Fibroblast of skin of left biceps (primary cell): Measurements from ENCODE around the gene PPIL6.

Experiments
- DNase-seq, 2 experiments: peaks; one replicate each; pipeline ENCODE4 v3.0.0-alpha.2; 2013; ENCODE audit warnings: low read depth in 2 of 2

Gene PPIL6

GRCh38 chr6:109449064-109449794 is 8.8 kb upstream of the PPIL6 start:
- no peak for DNase-seq

- DNase-seq = no peak
Observed at GRCh38 chr6:109448615-109449014, 8.2 kb upstream of the PPIL6 start.

- DNase-seq = no peak
Observed at GRCh38 chr6:109447878-109448555, 7.6 kb upstream of the PPIL6 start.

- no peak for DNase-seq
Observed at GRCh38 chr6:109447087-109447486, 6.7 kb upstream of the PPIL6 start.

GRCh38 chr6:109446541-109446940 is 6.1 kb upstream of the PPIL6 start:
- DNase-seq = no peak

GRCh38 chr6:109446072-109446471 is 5.6 kb upstream of the PPIL6 start:
- DNase-seq = no peak

- DNase-seq = no peak
Observed at GRCh38 chr6:109445382-109445781, 5.0 kb upstream of the PPIL6 start.

GRCh38 chr6:109443425-109443950 is 3.1 kb upstream of the PPIL6 start:
- DNase-seq = no peak

- DNase-seq = no peak
Observed at GRCh38 chr6:109442393-109442924, 2.0 kb upstream of the PPIL6 start.

GRCh38 chr6:109441069-109441816 is 815 bp upstream of the PPIL6 start:
- DNase-seq = no peak

- no peak for DNase-seq
Observed at GRCh38 chr6:109436041-109436440, 4.4 kb downstream of the PPIL6 start.

GRCh38 chr6:109434456-109434855 is 6.0 kb downstream of the PPIL6 start:
- no peak for DNase-seq

- DNase-seq = no peak
Observed at GRCh38 chr6:109429496-109429895, 10.9 kb downstream of the PPIL6 start.

- peak; percentile 28 to 42 for DNase-seq
Observed at GRCh38 chr6:109428889-109429477, 11.4 kb downstream of the PPIL6 start.

- DNase-seq = no peak
Observed at GRCh38 chr6:109424946-109425345, 15.5 kb downstream of the PPIL6 start.

- DNase-seq = no peak
Observed at GRCh38 chr6:109421184-109421583, 19.2 kb downstream of the PPIL6 start.

- DNase-seq = no peak
Observed at GRCh38 chr6:109420751-109421150, 19.7 kb downstream of the PPIL6 start.

- DNase-seq = no peak
Observed at GRCh38 chr6:109417646-109418045, 22.8 kb downstream of the PPIL6 start.

GRCh38 chr6:109411034-109411433 is 29.4 kb downstream of the PPIL6 start:
- no peak for DNase-seq

GRCh38 chr6:109406196-109406595 is 34.2 kb downstream of the PPIL6 start:
- DNase-seq = no peak

GRCh38 chr6:109397020-109397419 is 43.4 kb downstream of the PPIL6 start:
- DNase-seq = no peak
